Fibroblast of gingiva (primary cell): ENCODE measurements around the gene FTH1.

ENCODE experiments used
- DNase-seq: peaks from one replicate; pipeline ENCODE4 v3.0.0-alpha.2; 2011; ENCODE audit warnings: low read depth

Gene FTH1

DNA sequence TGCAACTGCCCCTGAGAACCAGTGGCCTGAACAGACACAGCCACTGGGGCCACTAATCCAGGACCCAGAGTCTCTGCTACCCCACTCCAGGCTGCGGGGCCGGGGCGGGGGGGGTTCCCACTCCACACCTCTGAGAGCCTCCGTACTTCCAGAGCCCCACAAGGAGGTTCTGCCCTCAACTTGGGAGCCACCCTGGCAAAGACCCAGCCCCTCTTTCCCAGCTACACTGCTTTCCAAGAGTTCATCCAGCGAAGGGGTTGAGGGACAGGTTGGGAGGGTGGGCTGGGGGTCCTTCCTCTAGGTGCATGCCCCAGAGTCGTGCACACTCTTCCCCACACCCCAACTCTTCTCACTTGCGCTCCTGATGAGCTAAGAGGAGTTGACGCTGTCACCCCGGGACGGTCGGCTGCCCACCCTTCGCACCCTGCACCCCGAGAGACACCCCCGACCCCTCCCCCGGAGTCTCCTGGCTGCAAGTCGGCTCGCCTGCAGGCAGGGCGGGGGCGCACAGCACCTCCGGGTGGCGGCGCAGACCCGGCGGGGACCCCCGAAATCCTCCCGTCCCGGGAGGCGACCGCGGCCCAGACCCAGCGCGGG, 50.6 kb downstream of the FTH1 start:
- DNase-seq: no peak

DNA sequence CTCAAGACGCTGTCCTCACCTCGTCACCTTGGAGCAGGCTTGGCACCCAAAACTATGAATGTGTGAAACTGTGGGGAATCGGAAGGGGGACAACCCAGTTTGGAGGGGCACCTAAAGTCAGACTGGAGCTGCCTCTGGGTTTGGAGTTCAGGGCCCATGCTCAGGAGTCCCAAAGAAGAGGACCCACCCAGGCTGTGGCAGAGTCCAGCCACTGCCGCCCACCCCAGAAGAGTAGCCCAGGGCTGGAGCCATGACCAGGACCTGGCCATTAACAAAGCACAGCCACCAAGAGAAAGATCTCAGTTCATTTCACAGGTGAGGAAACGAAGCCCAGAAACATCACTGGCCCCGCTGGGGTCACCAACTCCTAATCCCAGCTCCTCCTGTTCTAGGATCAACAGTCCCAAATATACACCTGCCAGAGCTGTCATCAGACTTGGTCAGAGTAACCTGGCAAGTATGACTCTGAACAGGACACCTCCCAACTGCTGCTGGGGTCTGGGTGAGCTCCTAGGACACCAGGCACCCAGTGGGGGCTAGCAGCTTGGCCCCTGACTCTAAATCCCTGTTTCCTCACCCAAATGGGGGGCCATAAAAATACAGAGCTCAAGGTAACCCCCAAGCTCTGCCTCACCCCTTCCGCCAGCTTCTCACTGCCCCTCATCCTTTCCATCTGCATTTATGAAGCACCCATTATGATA, 52.8 kb downstream of the FTH1 start:
- no peak for DNase-seq
